GM19324 (cell line): ENCODE measurements around the gene SERINC5.
"Not testable (repeated sequence)": the region's sequence is repeated elsewhere in the genome, so short reads cannot be mapped to it uniquely, and the experiment has no call there.

ENCODE experiments used
- ATAC-seq: cut with Tn5 transposase; IDR thresholded peaks from one replicate; pipeline ENCODE4 v1.9.1; 2021; ENCODE audit warnings: mild to moderate bottlenecking, moderate library complexity; ENCODE audit not compliant: unreplicated experiment, low FRiP score

Gene SERINC5

GRCh38 chr5:80255811-80256712 lies at the start of gene SERINC5:
Gene SERINC5, minus strand, starts transcription at chr5:80256048. Its CDS starts 126 bp downstream, at chr5:80255922.
- ATAC-seq, result peak; percentile 93

- no peak for ATAC-seq
These were observed 46.8 kb upstream of the SERINC5 start for GRCh38 chr5:80302636-80303035.

DNA sequence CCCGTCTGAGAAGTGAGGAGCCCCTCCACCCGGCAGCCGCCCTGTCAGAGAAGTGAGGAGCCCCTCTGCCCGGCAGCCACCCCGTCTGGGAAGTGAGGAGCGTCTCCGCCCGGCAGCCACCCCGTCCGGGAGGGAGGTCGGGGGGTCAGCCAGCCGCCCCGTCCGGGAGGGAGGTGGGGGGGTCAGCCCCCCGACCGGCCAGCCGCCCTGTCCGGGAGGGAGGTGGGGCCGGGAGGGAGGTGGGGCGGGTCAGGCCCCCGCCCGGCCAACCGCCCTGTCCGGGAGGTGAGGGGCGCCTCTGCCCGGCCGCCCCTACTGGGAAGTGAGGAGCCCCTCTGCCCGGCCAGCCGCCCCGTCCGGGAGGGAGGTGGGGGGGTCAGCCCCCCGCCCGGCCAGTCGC lies 45.5 kb upstream of the SERINC5 start:
- not testable (repeated sequence) for ATAC-seq

- ATAC-seq, result not testable (repeated sequence)
These were observed 44.9 kb upstream of the SERINC5 start for GRCh38 chr5:80300796-80301195.

DNA sequence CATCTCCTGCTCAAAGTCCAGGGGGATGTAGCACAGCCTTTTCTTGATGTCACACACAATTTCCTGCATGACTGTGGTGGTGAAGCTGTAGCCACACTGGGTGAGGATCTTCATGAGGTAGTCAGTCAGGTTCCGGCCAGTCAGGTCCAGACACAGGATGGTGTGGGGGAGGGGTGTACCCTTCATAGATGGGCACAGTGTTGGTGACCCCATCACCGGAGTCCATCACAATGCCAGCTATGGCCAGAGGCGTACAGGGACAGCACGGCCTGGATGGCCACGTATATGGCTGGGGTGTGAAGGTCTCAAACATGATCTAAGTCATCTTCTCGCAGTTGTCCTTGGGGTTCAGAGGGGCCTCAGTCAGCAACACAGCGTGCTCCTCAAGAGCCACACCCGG lies 44.3 kb upstream of the SERINC5 start:
- no peak for ATAC-seq

- no peak for ATAC-seq
These were observed 43.8 kb upstream of the SERINC5 start for GRCh38 chr5:80299601-80300000.

DNA sequence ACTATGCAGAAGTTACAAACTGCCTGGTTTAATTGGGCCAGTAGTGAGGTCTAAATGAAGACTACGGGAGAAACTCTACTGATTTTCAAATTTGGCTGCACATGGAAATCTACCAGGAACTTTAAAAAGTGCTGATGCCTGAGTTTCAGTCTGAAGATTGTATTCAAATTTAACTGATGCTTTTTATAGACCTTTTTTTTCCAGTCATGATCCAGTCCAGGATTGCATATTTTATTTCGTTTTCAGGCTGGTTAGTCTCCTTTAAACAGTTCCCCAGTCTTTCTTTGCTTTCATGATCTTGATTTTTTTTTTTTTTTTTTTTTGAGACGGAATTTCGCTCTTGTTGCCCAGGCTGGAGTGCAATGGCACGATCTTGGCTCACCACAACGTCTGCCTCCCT lies 40.3 kb upstream of the SERINC5 start:
- ATAC-seq, result no peak

DNA sequence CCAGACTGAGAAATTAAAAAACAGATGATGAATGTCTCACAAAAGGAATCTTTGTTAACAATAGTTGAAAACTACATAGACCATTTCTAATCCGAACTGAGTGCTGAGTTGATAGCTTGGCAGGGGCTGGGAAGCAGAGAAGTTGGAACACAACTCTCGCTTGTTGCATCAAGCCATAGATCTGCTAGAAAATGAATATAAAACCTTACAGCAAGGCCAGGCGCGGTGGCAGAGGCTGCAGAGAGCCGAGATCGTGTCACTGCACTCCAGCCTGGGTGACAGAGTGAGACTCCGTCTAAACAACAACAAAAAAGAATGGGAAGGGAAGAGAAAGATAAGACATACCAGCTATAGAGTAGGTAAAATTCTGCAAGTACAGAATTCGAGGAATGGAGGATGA lies 35.9 kb upstream of the SERINC5 start:
- no peak for ATAC-seq

DNA sequence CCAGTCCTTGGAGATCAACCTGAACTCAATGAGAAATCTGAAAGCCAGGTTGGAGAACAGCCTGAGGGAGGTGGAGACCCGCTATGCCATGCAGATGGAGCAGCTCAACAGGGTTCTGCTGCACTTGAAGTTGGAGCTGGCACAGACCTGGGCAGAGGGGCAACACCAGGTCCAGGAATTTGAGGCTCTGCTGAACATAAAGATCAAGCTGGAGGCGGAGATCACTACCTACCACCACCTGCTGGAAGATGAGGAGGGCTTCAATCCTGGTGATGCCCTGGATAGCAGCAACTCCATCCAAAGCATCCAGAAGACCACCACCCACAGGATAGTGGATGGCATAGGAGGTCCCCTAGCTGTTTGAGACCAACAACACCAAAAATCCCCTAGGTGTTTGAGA lies 33.5 kb upstream of the SERINC5 start:
- ATAC-seq, result no peak

DNA sequence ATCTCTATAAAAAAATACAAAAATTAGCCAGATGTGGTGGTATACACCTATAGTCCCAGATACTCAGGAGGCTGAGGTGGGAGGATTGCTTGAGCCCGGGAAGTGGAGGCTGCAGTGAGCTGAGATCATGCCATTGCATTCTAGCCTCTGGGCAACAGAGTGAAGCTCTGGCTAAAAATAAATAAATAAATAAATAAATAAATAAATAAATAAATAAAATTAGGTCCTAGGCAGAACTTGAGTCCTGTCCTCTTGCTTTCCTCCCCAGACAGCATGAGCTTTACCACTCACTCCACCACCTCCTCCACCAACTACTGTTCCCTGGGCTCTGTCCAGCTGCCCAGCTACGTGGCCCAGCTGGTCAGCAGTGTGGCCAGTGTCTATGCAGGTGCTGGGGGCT lies 32.3 kb upstream of the SERINC5 start:
- no peak for ATAC-seq

GRCh38 chr5:80284720-80285119 lies 28.9 kb upstream of the SERINC5 start:
- ATAC-seq, result no peak

DNA sequence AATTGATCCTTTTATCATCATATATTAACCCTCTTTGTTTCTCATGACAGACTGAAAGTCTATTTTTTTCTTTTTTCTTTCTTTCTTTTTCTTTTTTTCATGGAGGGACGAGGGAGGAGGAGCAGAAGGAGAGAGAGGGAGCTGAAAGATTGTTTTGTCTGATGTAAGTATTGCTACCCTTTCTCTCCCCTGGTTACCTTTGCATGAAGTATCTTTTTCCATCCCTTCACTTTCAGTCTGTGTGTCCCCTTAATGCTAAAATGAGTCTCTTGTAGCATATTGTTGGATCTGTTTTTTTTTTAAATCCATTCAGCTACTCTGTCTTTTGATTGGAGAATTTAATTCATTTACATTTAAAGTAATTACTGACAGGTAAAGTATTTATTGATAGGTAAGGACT lies 27.5 kb upstream of the SERINC5 start:
- no peak for ATAC-seq

DNA sequence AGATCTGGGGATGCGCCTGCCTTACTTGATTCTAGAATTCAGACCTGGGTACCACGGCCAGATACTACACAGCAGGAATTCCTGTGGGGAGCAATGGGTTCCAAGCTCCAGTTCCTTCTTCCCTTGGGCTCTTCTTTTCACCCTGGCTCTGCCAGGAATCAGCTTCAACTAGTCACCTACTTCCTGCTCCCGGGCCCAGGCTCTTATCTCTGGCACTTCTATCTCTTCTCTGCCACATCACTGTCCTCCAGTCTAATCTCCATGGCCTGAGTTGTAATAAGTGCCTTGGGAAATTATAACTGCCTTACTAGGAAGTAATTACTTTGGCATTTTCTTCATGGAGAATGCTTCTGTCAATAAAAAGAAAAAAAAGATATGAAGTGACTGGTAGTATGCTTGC lies 26.2 kb upstream of the SERINC5 start:
- ATAC-seq, result no peak

DNA sequence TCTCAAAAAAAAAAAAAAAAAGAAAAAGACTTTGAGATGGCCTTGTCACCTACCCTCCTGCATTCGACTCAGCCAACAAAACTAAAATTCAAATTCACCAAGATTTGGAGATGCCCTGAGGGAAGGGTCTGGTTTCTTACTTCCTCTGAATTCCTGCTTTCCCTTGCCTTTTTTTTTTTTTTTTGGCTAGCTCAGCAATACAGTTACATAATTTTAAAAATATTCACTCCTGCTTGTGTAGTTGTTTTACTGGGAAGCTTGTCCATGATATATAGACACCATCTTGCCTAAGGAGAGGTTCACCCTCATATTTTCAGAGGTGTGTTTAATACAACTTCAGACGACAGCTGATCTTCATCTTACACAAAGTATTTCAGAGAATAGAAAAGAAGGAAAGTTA lies 21.3 kb upstream of the SERINC5 start:
- ATAC-seq, result no peak

GRCh38 chr5:80276186-80276585 lies 20.3 kb upstream of the SERINC5 start:
- ATAC-seq, result no peak

DNA sequence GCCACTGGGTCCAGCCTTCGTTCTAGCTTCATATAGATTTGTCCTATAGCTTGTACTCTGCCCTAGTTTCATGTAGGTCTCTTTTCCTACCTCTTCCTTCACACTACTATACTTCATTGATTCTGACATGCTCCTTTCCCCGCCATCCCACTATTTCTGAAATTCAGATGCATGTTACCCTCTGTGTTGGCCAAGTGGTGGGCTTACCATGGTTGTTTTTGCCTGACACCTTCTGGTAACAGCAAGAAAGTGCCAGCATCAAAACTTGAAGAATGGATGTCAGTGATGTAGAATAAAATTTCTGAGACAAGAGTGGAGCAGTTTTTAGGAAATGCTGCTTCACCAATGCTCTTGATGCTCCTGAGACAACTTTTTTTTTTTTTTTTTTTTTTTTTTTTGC lies 19.5 kb upstream of the SERINC5 start:
- ATAC-seq, result no peak

- not testable (repeated sequence) for ATAC-seq
These were observed 14.7 kb upstream of the SERINC5 start for GRCh38 chr5:80270543-80270942.

DNA sequence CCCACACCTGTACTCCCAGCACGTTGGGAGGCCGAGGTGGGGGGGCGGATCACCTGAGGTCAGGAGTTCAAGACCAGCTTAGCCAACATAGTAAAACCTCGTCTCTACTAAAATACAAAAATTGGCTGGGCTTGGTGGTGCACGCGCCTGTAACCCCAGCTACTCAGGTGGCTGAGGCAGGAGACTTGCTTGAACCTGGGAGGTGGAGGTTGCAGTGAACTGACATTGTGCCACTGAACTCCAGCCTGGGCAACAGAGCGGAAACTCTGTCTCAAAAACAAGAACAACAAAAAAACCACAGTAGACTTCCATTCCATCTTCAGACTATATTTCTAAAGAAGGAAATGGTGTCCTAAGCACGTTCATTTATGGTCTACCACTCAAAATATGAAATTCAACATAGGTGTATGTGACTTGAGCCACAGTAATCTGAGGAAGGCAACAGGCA lies 14.2 kb upstream of the SERINC5 start:
- no peak for ATAC-seq

DNA sequence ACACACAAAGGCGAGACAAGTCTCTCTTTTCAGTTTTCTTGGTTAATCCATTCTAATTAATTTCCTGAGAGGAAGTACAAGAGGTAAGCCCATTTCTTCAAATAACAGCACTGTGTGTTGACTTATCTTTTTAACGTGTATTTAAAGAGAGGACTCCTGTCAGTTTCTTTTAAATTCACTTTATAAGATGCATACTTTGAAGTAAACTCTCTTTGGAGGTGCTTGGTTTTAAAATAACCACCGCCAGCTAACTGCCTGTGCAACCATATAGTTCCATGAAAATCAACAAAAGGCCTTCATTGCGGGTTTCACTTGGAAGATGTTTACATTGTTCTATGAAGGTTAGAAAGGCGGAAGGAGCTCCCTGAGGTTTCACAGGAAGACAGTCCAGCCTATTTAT lies 13.1 kb upstream of the SERINC5 start:
- ATAC-seq, result no peak

DNA sequence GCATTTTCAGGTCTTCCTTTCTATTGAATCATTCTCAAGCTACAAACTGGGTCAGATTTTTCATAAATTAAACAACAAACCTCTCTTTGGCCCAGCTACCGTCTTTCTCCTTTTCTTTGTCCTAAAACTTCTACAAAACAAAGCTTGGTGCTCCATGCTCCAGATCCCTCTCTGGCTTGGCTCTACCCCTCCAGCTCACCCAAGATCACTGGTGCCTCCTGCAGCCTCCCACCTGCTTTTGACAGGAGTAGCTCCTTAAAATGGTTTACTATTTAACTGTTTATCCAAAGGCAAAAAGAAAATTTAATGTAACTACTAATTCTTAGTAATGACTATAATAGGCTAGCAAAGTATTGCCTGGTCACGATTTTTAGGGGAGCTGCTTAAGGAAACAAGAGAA lies 10.7 kb upstream of the SERINC5 start:
- no peak for ATAC-seq

DNA sequence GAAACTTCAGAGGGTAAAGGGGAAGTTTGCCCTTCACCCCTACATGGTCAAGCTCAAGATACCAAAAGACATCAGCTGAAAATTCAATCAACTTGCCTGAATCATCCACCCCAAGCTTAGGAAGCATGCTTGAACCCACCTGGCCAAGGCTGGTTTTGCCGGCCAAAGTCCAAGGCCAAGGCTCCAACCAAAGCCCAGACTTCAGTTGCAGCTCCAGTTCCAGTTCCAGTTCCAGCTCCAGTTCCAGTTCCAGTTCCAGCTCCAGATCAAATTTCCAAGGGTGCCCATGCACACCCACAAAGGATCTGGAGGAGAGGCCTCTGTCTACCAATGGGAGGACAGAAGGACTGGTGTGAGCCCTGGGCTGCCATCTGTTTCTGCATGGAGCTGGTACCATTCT lies 4.6 kb upstream of the SERINC5 start:
- no peak for ATAC-seq

GRCh38 chr5:80259511-80260203 lies 3.8 kb upstream of the SERINC5 start:
- ATAC-seq, result no peak
